Mucosa of rectum (tissue), 2 donors: ENCODE measurements around the gene RBMS1.

Experiments
- H3K27ac ChIP-seq, 2 donors: one replicate each; pipeline ENCODE4 v1.7.0; 2013; ENCODE audit warnings: inconsistent platforms in 2 of 2, low read depth in 2 of 2, low read length in 2 of 2
- H3K27me3 ChIP-seq, 2 donors: one replicate each; pipeline ENCODE4 v1.7.0; 2013; ENCODE audit warnings: low read length in 2 of 2; ENCODE audit not compliant: control insufficient read depth in 2 of 2, insufficient read depth in 2 of 2
- H3K36me3 ChIP-seq, 2 donors: one replicate each; pipeline ENCODE4 v1.7.0; 2013; ENCODE audit warnings: low read length in 2 of 2; ENCODE audit not compliant: control insufficient read depth in 2 of 2, insufficient read depth in 2 of 2
- H3K4me1 ChIP-seq, 2 donors: one replicate each; pipeline ENCODE4 v1.7.0; 2013; ENCODE audit warnings: low read length in 2 of 2, mild to moderate bottlenecking in 1 of 2; ENCODE audit not compliant: control insufficient read depth in 2 of 2, insufficient read depth in 2 of 2
- H3K4me3 ChIP-seq, 2 donors: one replicate each; pipeline ENCODE4 v1.7.0; 2013; ENCODE audit warnings: low read length in 2 of 2
- H3K9ac ChIP-seq, 2 donors: one replicate each; pipeline ENCODE4 v1.7.0; 2013; ENCODE audit warnings: low read length in 2 of 2, low read depth in 1 of 2, mild to moderate bottlenecking in 1 of 2
- H3K9me3 ChIP-seq, 2 donors: one replicate each; pipeline ENCODE4 v1.7.0; 2013; ENCODE audit warnings: low read length in 2 of 2; ENCODE audit not compliant: control insufficient read depth in 2 of 2
- donor health status: healthy.
- donor health status: Normal muscosa, but diverticular disease.

RBMS1 gene

GRCh38 chr2:160505256-160505655, 11.6 kb upstream of the RBMS1 start:
- Histone ChIP-seq H3K27ac (no peak overlapping the region), H3K27me3 (no peaks in the 10 kb centered on the region), H3K4me1 (no peaks in the 10 kb centered on the region), H3K9ac (no peak overlapping the region), H3K4me3 (no peak overlapping the region), H3K36me3 (no peaks in the 10 kb centered on the region), H3K9me3 (no peaks in the 10 kb centered on the region)

GRCh38 chr2:160502478-160502877, 8.9 kb upstream of the RBMS1 start:
- H3K4me1 ChIP-seq, result no peaks in the 10 kb centered on the region
- no peaks in the 10 kb centered on the region for H3K9me3 ChIP-seq
- no peak overlapping the region for H3K9ac ChIP-seq
- H3K36me3 ChIP-seq, result no peaks in the 10 kb centered on the region
- H3K4me3 ChIP-seq, result no peak overlapping the region
- H3K27me3 ChIP-seq, result no peaks in the 10 kb centered on the region
- H3K27ac ChIP-seq, result no peak overlapping the region

GRCh38 chr2:160501370-160501769, 7.8 kb upstream of the RBMS1 start:
- no peak overlapping the region for H3K9ac ChIP-seq
- no peaks in the 10 kb centered on the region for H3K9me3 ChIP-seq
- no peaks in the 10 kb centered on the region for H3K4me1 ChIP-seq
- H3K4me3 ChIP-seq, result no peak overlapping the region
- no peaks in the 10 kb centered on the region for H3K36me3 ChIP-seq
- H3K27ac ChIP-seq, result no peak overlapping the region
- H3K27me3 ChIP-seq, result peaks cover 0 to under 1% of the 10 kb centered on the region in 2 donors

- no peak overlapping the region for H3K27ac ChIP-seq
- H3K36me3 ChIP-seq, result no peaks in the 10 kb centered on the region
- no peak overlapping the region for H3K4me3 ChIP-seq
- no peaks in the 10 kb centered on the region for H3K9me3 ChIP-seq
- no peaks in the 10 kb centered on the region for H3K4me1 ChIP-seq
- H3K27me3 ChIP-seq, result peaks cover 7 to 11% of the 10 kb centered on the region in 2 donors
- no peak overlapping the region for H3K9ac ChIP-seq
Observed at GRCh38 chr2:160499865-160500264, 6.3 kb upstream of the RBMS1 start.

- Histone ChIP-seq H3K4me1 (peaks cover 0 to 3% of the 10 kb centered on the region in 2 donors), H3K27ac (peak overlapping the region in 1 of 2 donors; percentile 6), H3K9me3 (no peaks in the 10 kb centered on the region), H3K4me3 (no peak overlapping the region), H3K36me3 (no peaks in the 10 kb centered on the region), H3K9ac (no peak overlapping the region), H3K27me3 (peaks cover 16% of the 10 kb centered on the region in 2 donors)
Observed at GRCh38 chr2:160498137-160498536, 4.5 kb upstream of the RBMS1 start.

- no peaks in the 10 kb centered on the region for H3K9me3 ChIP-seq
- H3K27me3 ChIP-seq, result peaks cover 21 to 27% of the 10 kb centered on the region in 2 donors
- H3K27ac ChIP-seq, result peak overlapping the region in 1 of 2 donors; percentile 26
- no peaks in the 10 kb centered on the region for H3K36me3 ChIP-seq
- peak overlapping the region in 1 of 2 donors; percentile 7 for H3K9ac ChIP-seq
- peak overlapping the region; percentile 77 to 80 for H3K4me3 ChIP-seq
- peaks cover 0 to 3% of the 10 kb centered on the region in 2 donors for H3K4me1 ChIP-seq
Observed at GRCh38 chr2:160494201-160494644, 616 bp upstream of the RBMS1 start.

GRCh38 chr2:160492401-160493226, 993 bp downstream of the RBMS1 start:
- H3K9ac ChIP-seq, result peak overlapping the region; percentile 74 to 75
- H3K4me1 ChIP-seq, result peaks cover 0 to 3% of the 10 kb centered on the region in 2 donors
- H3K27ac ChIP-seq, result peak overlapping the region; percentile 80 to 88
- H3K4me3 ChIP-seq, result peak overlapping the region; percentile 77 to 80
- no peaks in the 10 kb centered on the region for H3K36me3 ChIP-seq
- H3K27me3 ChIP-seq, result peaks cover 21 to 31% of the 10 kb centered on the region in 2 donors
- no peaks in the 10 kb centered on the region for H3K9me3 ChIP-seq

- H3K9ac ChIP-seq, result peak overlapping the region; percentile 36 to 75
- H3K36me3 ChIP-seq, result no peaks in the 10 kb centered on the region
- H3K27me3 ChIP-seq, result peaks cover 21 to 34% of the 10 kb centered on the region in 2 donors
- no peaks in the 10 kb centered on the region for H3K9me3 ChIP-seq
- peaks cover 0 to 3% of the 10 kb centered on the region in 2 donors for H3K4me1 ChIP-seq
- H3K4me3 ChIP-seq, result peak overlapping the region; percentile 77 to 80
- peak overlapping the region; percentile 80 to 88 for H3K27ac ChIP-seq
Observed at GRCh38 chr2:160491911-160492371, 1.7 kb downstream of the RBMS1 start.

- Histone ChIP-seq H3K4me1 (peaks cover 0 to 3% of the 10 kb centered on the region in 2 donors), H3K27ac (peak overlapping the region in 1 of 2 donors; percentile 22), H3K36me3 (no peaks in the 10 kb centered on the region), H3K27me3 (peaks cover 17 to 34% of the 10 kb centered on the region in 2 donors), H3K4me3 (peak overlapping the region in 1 of 2 donors; percentile 77), H3K9ac (no peak overlapping the region), H3K9me3 (no peaks in the 10 kb centered on the region)
Observed at GRCh38 chr2:160490733-160491685, 2.6 kb downstream of the RBMS1 start.
